Heart left ventricle (tissue), 16 donors: Measurements from ENCODE around the gene RILP. TPM values are rescaled to one million over a fixed set of nuclear protein-coding genes. Genes with fewer than 3 reads are reported as not detected.

Experiments used
- ATAC-seq, 4 donors: fragments of 200-7000 bp; cut with Tn5 transposase; one replicate each; pipeline ENCODE4 v1.9.1; 2020 to 2022; ENCODE audit warnings: moderate library complexity in 4 of 4, mild to moderate bottlenecking in 3 of 4, moderate number of reproducible peaks in 1 of 4
- DNase-seq, 5 donors: peaks; one replicate each; pipeline ENCODE4 v3.0.0-alpha.2; 2020
- H3K27ac ChIP-seq, 12 donors: fragments of 200-600 bp; sonication (generic) in 4 of 12; one replicate each; pipeline versions ENCODE4 v1.5.0 to v1.8.0; 2016 to 2022; ENCODE audit warnings: mild to moderate bottlenecking in 2 of 12
- H3K27me3 ChIP-seq, 9 donors: fragments of 200-600 bp; sonication (generic) in 2 of 9; one replicate each; pipeline versions ENCODE4 v1.5.1 to v1.8.0; 2016 to 2022; ENCODE audit warnings: mild to moderate bottlenecking in 3 of 9
- H3K36me3 ChIP-seq, 9 donors: fragments of 200-600 bp; sonication (generic) in 2 of 9; one replicate each; pipeline versions ENCODE4 v1.5.0 to v1.8.0; 2018 to 2022; ENCODE audit warnings: mild to moderate bottlenecking in 2 of 9
- H3K4me1 ChIP-seq, 12 donors: fragments of 200-600 bp; sonication (generic) in 4 of 12; one replicate each; pipeline versions ENCODE4 v1.5.0 to v1.8.0; 2016 to 2022; ENCODE audit warnings: mild to moderate bottlenecking in 3 of 12
- H3K4me3 ChIP-seq, 12 donors: fragments of 200-600 bp; sonication (generic) in 4 of 12; one replicate each; pipeline versions ENCODE4 v1.5.0 to v1.8.0; 2017 to 2022; ENCODE audit warnings: mild to moderate bottlenecking in 9 of 12, moderate library complexity in 4 of 12
- H3K9me3 ChIP-seq, 12 donors: fragments of 200-600 bp; sonication (generic) in 4 of 12; one replicate each; pipeline versions ENCODE4 v1.5.0 to v1.8.0; 2016 to 2022; ENCODE audit warnings: mild to moderate bottlenecking in 1 of 12
- POLR2A ChIP-seq, 2 donors: fragments of 450-650 bp; IDR thresholded peaks; one replicate each; pipeline ENCODE4 v1.6.1; 2017; ENCODE audit warnings: antibody characterized with exemption in 2 of 2, mild to moderate bottlenecking in 2 of 2, moderate library complexity in 2 of 2
- WGBS, 4 donors: extraction: QIAGEN DNeasy Blood & Tissue Kit in 2 of 4; methylation state at CpG; one replicate each; pipeline versions ENCODE4 v1.1.5 to v1.1.7; 2013 to 2018; 5-methylcytosine and 5-hydroxymethylcytosine counted together
- intact Hi-C, 10 donors: fragments of 100-400 bp; cut with DNase I; formaldehyde crosslinking; loops; one replicate each; pipeline versions ENCODE4 v1.11.1 to v1.14.2; 2022
- polyA plus RNA-seq, 2 donors: library from polyadenylated mRNA; stranded (reverse); fragments of 200-250 nt; gene quantifications; one replicate each; pipeline ENCODE4 v1.2.3, GENCODE V29; 2013
- total RNA-seq, 9 donors: library from RNA; depleted of rRNA in 2 of 9; stranded (reverse); fragments of >200 nt in 2 of 9; fragmentation: NEBNext Ultra II Directional in 3 of 9; extraction: Animal tissue kit (Norgen Biotek cat#: 25700) in 3 of 9; gene quantifications; one replicate each; pipeline versions ENCODE4 v1.1.0 to v1.2.4, GENCODE V29; 2016 to 2023
- TF ChIP-seq, protein P1 (sequence below), 12 donors: fragments of 200-600 bp; sonication (generic) in 4 of 12; IDR thresholded peaks; one replicate each; pipeline versions ENCODE4 v1.5.0 to v1.8.0; 2018 to 2022; ENCODE audit warnings: antibody characterized with exemption in 12 of 12, mild to moderate bottlenecking in 5 of 12
- donor health status: ischemic (EF 13 %, LVEDD 7.1; RV severe dilation, severe dysfunction).
- donor health status: healthy with polysubstance abuse.
- donor health status: DM: no; HTN: yes; CAD: no.
- donor health status: DM: no; HTN: no; CAD: no.
- donor health status: ischemic (EF 25% LVEDD 6.9; RV normal size, moderate dysfunction).
- donor health status: ischemic (EF 25% LVEDD 5.7; RV mildly dilated, moderate dysfunction).
- donor health status: healthy.
- donor health status: DM: yes; HTN: yes; CAD: no.
- donor health status: ischemic (EF 35%, LVEDD 5.7; RV mildly dilated, moderate dysfunction).
- donor health status: nonischemic (EF 11% LVEDD 7.7; RV severe dilation, severe dysfunction).
- donor health status: DM: yes; HTN: yes; CAD: no.
- donor health status: PGD.
- donor health status: ischemic (EF 29% LVEDD 5.4; RV normal size, mild dysfunction).
- donor health status: nonischemic (EF 23%, LVEDD 6.1; RV moderate dilation, normal function).

Gene RILP
- total and polyA plus RNA-seq, 11 donors = 37.6 to 130 (median 60.1) TPM

DNA sequence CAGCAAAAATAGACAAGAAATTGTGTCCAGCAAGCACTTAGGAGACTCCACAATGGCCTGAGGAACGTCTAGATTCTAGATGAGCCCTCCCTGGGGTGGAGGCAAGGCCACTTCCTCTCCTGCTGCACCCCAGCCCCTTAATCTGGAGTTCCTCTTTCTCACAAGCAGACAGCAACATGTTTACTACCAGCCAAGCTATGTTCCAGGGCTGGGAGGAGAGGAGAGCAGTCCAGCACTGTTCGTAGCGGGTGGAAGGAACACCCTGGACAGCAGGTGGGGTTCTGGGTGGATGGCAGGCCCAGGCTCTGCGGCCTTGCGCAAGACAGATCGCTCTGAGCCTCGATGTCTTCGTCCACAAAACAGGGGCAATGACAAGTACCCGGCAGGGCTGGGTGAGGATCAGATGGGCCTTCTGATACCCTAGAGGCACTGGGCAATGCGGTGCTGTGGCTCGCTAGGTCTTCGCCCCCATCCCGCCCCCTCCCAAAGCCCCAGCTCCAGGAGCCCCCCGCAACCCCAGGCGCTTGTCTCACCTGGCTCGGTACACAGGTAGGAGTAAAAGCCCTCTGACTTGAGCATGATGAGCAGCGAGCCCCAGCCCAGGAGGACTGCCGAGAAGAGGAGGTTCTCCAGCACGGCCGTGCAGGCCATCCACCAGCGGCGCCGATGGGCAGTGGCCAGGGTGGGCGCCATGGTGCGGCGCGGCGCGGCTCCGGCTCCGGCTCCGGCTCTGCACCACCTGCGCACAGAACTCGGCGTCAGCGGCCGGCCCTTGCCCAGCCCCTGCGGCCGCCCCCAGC, 22.3 kb downstream of the RILP start:
- Histone ChIP-seq H3K9me3 (no peaks in the 10 kb centered on the region), H3K36me3 (peaks cover 0 to 11% (median 0%) of the 10 kb centered on the region in 9 donors), H3K4me1 (peaks cover 0 to 56% (median 14%) of the 10 kb centered on the region in 12 donors), H3K27me3 (no peaks in the 10 kb centered on the region), H3K4me3 (peak overlapping the region; percentile 32 to 96 (median 80)), H3K27ac (peak overlapping the region in 11 of 12 donors; percentile 33 to 97 (median 93))
- ATAC-seq = peak in 2 of 4 donors; percentile 4 to 6
- WGBS, 4 donors = 25 to 64% (median 41%) methylated on average over 7 to 39 of the region's 39 CpGs
- intact Hi-C loops = loop anchor here in 4 of 10 donors (5.0 to 10.0 kb wide), 5 partner anchors 35 to 360 kb away; partner anchors contain the start of genes BHLHA9 (in 1 of the 4) and TRARG1 (in 1 of the 4)
- no peak for TF ChIP-seq POLR2A (IDR thresholded peaks at IDR 0.05)
- TF ChIP-seq, protein P1, sequence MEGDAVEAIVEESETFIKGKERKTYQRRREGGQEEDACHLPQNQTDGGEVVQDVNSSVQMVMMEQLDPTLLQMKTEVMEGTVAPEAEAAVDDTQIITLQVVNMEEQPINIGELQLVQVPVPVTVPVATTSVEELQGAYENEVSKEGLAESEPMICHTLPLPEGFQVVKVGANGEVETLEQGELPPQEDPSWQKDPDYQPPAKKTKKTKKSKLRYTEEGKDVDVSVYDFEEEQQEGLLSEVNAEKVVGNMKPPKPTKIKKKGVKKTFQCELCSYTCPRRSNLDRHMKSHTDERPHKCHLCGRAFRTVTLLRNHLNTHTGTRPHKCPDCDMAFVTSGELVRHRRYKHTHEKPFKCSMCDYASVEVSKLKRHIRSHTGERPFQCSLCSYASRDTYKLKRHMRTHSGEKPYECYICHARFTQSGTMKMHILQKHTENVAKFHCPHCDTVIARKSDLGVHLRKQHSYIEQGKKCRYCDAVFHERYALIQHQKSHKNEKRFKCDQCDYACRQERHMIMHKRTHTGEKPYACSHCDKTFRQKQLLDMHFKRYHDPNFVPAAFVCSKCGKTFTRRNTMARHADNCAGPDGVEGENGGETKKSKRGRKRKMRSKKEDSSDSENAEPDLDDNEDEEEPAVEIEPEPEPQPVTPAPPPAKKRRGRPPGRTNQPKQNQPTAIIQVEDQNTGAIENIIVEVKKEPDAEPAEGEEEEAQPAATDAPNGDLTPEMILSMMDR (IDR thresholded peaks at IDR 0.05) = no peak
- peak in 2 of 5 donors; percentile 46 to 68 for DNase-seq

GRCh38 chr17:1626333-1626732, 23.3 kb downstream of the RILP start:
- TF ChIP-seq, protein P1 (IDR thresholded peaks at IDR 0.05) = no peak
- TF ChIP-seq POLR2A (IDR thresholded peaks at IDR 0.05) = no peak
- H3K9me3 ChIP-seq = no peaks in the 10 kb centered on the region
- intact Hi-C loops = loop anchor here in 4 of 10 donors (5.0 to 10.0 kb wide), 5 partner anchors 34 to 359 kb away; partner anchors contain the start of genes BHLHA9 (in 1 of the 4) and TRARG1 (in 1 of the 4)
- H3K36me3 ChIP-seq = peaks cover 0 to 15% (median 0%) of the 10 kb centered on the region in 9 donors
- H3K4me1 ChIP-seq = peaks cover 0 to 53% (median 14%) of the 10 kb centered on the region in 12 donors
- peak overlapping the region in 3 of 12 donors; percentile 33 to 97 (median 93) for H3K27ac ChIP-seq
- H3K27me3 ChIP-seq = no peaks in the 10 kb centered on the region
- ATAC-seq = no peak
- H3K4me3 ChIP-seq = peak overlapping the region in 3 of 12 donors; percentile 7 to 95 (median 82)
- no peak for DNase-seq
- WGBS, 4 donors = 45 to 65% (median 55%) methylated on average over 3 of the region's 3 CpGs

GRCh38 chr17:1625581-1625980, 24.1 kb downstream of the RILP start:
- intact Hi-C loops = loop anchor here in 4 of 10 donors (5.0 to 10.0 kb wide), 5 partner anchors 33 to 358 kb away; partner anchors contain the start of genes BHLHA9 (in 1 of the 4) and TRARG1 (in 1 of the 4)
- WGBS, 4 donors = 89 to 97% (median 92%) methylated on average over 6 of the region's 6 CpGs

More at GRCh38 chr17:1625581-1625980, 24.1 kb downstream of the RILP start:
- Histone ChIP-seq H3K36me3 (peaks cover 0 to 19% (median 0%) of the 10 kb centered on the region in 9 donors), H3K9me3 (no peaks in the 10 kb centered on the region), H3K4me3 (no peak overlapping the region), H3K27ac (no peak overlapping the region), H3K4me1 (peaks cover 0 to 49% (median 14%) of the 10 kb centered on the region in 12 donors), H3K27me3 (no peaks in the 10 kb centered on the region)
- DNase-seq (peak in 1 of 5 donors; percentile 29), ATAC-seq (no peak)
- no peak for TF ChIP-seq POLR2A (IDR thresholded peaks at IDR 0.05)
- TF ChIP-seq, protein P1 (IDR thresholded peaks at IDR 0.05) = no peak
